Measurements from ENCODE around the gene GCM1. TPM values are rescaled to one million over a fixed set of nuclear protein-coding genes. Genes with fewer than 3 reads are reported as not detected.

GCM1 gene
- polyA plus RNA-seq, 1 donor from 2014 or later, result not detected

- H3K36me3 ChIP-seq (ENCODE audit: insufficient read depth, low read length), result no peaks in the 10 kb centered on the region
- no peak overlapping the region for H2AFZ ChIP-seq (ENCODE audit: low read depth, low read length)
- H3K9me2 ChIP-seq (ENCODE audit: insufficient read depth, low read length), result no peaks in the 10 kb centered on the region
- no peaks in the 10 kb centered on the region for H4K20me1 ChIP-seq (ENCODE audit: insufficient read depth)
- TF ChIP-seq CTCF (IDR thresholded peaks at IDR 0.05; ENCODE audit: poor library complexity, severe bottlenecking) (no peak), EZH2 (IDR thresholded peaks at IDR 0.05; ENCODE audit: borderline replicate concordance, insufficient read depth, low read length, poor library complexity, severe bottlenecking) (no peak), MXI1 (conservative IDR thresholded peaks at IDR 0.05; ENCODE audit: poor library complexity, severe bottlenecking) (no peak), SMC3 (conservative IDR thresholded peaks at IDR 0.05; ENCODE audit: poor library complexity) (no peak), RAD21 (conservative IDR thresholded peaks at IDR 0.05) (no peak), TAF1 (IDR thresholded peaks at IDR 0.05; ENCODE audit: low read depth) (no peak), REST (IDR thresholded peaks at IDR 0.05; ENCODE audit: borderline replicate concordance) (no peak), EP300 (conservative IDR thresholded peaks at IDR 0.05; ENCODE audit: poor library complexity, severe bottlenecking) (no peak), POLR2AphosphoS5 (IDR thresholded peaks at IDR 0.05) (no peak)
- no peak overlapping the region for H3K4me2 ChIP-seq (ENCODE audit: low read length)
- no peaks in the 10 kb centered on the region for H3F3A ChIP-seq (ENCODE audit: insufficient read depth, low read length, poor library complexity, severe bottlenecking)
- H3K4me3 ChIP-seq (ENCODE audit: low read length), result no peak overlapping the region
- no peaks in the 10 kb centered on the region for H3K9me3 ChIP-seq (ENCODE audit: low read length)
- no peaks in the 10 kb centered on the region for H3K79me2 ChIP-seq (replicated peaks; ENCODE audit: insufficient read depth, low read length)
- H3K27me3 ChIP-seq (ENCODE audit: insufficient read depth, low read depth, low read length), result no peaks in the 10 kb centered on the region
- no peak overlapping the region for H3K9ac ChIP-seq (ENCODE audit: low read length)
- no peak overlapping the region for H3K27ac ChIP-seq (ENCODE audit: low read length)
Measured at GRCh38 chr6:53139841-53140413, 8.7 kb downstream of the GCM1 start.

GRCh38 chr6:53136000-53136609 is 12.5 kb downstream of the GCM1 start:
- H3K9me2 ChIP-seq (ENCODE audit: insufficient read depth, low read length), result no peaks in the 10 kb centered on the region
- H3K4me3 ChIP-seq (ENCODE audit: low read length), result no peak overlapping the region
- H3K27me3 ChIP-seq (ENCODE audit: insufficient read depth, low read depth, low read length), result no peaks in the 10 kb centered on the region
- no peaks in the 10 kb centered on the region for H3K36me3 ChIP-seq (ENCODE audit: insufficient read depth, low read length)
- H2AFZ ChIP-seq (ENCODE audit: low read depth, low read length), result no peak overlapping the region
- no peak overlapping the region for H3K4me2 ChIP-seq (ENCODE audit: low read length)
- TF ChIP-seq MXI1 (conservative IDR thresholded peaks at IDR 0.05; ENCODE audit: poor library complexity, severe bottlenecking), result no peak
- TF ChIP-seq REST (IDR thresholded peaks at IDR 0.05; ENCODE audit: borderline replicate concordance), result no peak
- no peak for TF ChIP-seq RAD21 (conservative IDR thresholded peaks at IDR 0.05)
- TF ChIP-seq SMC3 (conservative IDR thresholded peaks at IDR 0.05; ENCODE audit: poor library complexity), result no peak
- no peak for TF ChIP-seq POLR2AphosphoS5 (IDR thresholded peaks at IDR 0.05)
- no peak for TF ChIP-seq TAF1 (IDR thresholded peaks at IDR 0.05; ENCODE audit: low read depth)
- no peak for TF ChIP-seq CTCF (IDR thresholded peaks at IDR 0.05; ENCODE audit: poor library complexity, severe bottlenecking)
- TF ChIP-seq EZH2 (IDR thresholded peaks at IDR 0.05; ENCODE audit: borderline replicate concordance, insufficient read depth, low read length, poor library complexity, severe bottlenecking), result no peak
- TF ChIP-seq EP300 (conservative IDR thresholded peaks at IDR 0.05; ENCODE audit: poor library complexity, severe bottlenecking), result no peak
- H3F3A ChIP-seq (ENCODE audit: insufficient read depth, low read length, poor library complexity, severe bottlenecking), result no peaks in the 10 kb centered on the region
- H3K9me3 ChIP-seq (ENCODE audit: low read length), result no peaks in the 10 kb centered on the region
- no peak overlapping the region for H3K9ac ChIP-seq (ENCODE audit: low read length)
- H3K79me2 ChIP-seq (replicated peaks; ENCODE audit: insufficient read depth, low read length), result no peaks in the 10 kb centered on the region
- no peak overlapping the region for H3K27ac ChIP-seq (ENCODE audit: low read length)
- H4K20me1 ChIP-seq (ENCODE audit: insufficient read depth), result no peaks in the 10 kb centered on the region
